NOMO-1 treated with DMSO at 0.1 percent for 48 hours (cell line): ENCODE measurements around the gene PCSK7.
"Not testable (repeated sequence)": the region's sequence is repeated elsewhere in the genome, so short reads cannot be mapped to it uniquely, and the experiment has no call there.

Experiments used
- DNase-seq: peaks from one replicate; lab custom pipeline; 2025; ENCODE audit not compliant: unreplicated experiment; lab: John Stamatoyannopoulos, UW

PCSK7 gene, protein sequence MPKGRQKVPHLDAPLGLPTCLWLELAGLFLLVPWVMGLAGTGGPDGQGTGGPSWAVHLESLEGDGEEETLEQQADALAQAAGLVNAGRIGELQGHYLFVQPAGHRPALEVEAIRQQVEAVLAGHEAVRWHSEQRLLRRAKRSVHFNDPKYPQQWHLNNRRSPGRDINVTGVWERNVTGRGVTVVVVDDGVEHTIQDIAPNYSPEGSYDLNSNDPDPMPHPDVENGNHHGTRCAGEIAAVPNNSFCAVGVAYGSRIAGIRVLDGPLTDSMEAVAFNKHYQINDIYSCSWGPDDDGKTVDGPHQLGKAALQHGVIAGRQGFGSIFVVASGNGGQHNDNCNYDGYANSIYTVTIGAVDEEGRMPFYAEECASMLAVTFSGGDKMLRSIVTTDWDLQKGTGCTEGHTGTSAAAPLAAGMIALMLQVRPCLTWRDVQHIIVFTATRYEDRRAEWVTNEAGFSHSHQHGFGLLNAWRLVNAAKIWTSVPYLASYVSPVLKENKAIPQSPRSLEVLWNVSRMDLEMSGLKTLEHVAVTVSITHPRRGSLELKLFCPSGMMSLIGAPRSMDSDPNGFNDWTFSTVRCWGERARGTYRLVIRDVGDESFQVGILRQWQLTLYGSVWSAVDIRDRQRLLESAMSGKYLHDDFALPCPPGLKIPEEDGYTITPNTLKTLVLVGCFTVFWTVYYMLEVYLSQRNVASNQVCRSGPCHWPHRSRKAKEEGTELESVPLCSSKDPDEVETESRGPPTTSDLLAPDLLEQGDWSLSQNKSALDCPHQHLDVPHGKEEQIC

GRCh38 chr11:117231842-117232091 lies at the start of gene PCSK7:
PCSK7 (minus strand) TSS chr11:117232073; CDS start chr11:117229844, 2,229 bp downstream.
- no peak for DNase-seq

- DNase-seq = no peak
These were observed 49.3 kb upstream of the PCSK7 start for GRCh38 chr11:117281159-117281558.

DNA sequence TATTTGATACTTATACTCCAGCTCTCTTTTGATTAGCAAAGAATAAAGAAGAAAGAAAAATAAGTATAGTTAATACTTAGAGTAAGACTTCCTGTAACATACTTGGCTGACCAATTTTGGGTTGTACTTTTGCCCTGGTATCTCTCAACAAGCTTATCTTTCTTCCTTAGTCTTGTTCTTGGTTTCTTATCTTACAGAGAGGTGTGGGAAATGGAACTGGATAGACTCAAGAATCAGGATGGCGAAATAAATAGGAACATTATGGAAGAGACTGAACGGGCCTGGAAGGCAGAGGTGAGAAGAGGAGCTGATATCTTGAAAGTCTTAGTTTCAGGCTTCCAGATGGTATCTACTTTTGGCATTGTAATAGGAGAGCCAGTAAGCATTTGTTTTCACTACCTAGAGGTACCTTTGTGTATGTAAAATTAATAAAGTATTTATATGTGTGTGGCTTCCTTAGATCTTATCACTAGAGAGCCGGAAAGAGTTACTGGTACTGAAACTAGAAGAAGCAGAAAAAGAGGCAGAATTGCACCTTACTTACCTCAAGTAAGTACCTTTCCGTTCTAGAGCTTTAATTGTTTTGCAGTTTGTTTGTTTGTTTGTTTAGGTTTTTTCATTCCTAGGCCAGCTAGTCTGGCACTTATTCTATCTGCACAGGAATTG lies 48.0 kb upstream of the PCSK7 start:
- no peak for DNase-seq

DNA sequence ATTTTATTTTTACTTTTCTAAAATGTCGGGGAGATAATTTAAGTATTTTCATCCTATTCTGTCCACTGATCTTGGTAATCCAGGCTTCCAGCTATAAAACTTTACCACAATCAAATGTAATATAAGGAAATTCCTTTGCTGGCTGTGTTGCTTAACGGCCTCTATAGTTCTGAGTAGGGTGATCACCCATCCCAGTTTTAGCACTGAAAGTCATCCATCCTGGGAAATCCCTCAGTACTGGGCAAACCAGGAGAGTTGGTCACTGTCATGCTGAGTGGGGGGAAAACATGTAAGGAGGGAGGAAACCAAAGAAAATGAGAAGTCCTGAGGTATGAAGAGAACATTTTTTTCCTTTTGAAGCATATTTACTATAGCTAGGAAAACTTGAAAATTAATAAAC lies 46.5 kb upstream of the PCSK7 start:
- no peak for DNase-seq

GRCh38 chr11:117273550-117274289 lies 41.8 kb upstream of the PCSK7 start:
- no peak for DNase-seq

GRCh38 chr11:117272175-117272574 lies 40.3 kb upstream of the PCSK7 start:
- not testable (repeated sequence) for DNase-seq

DNA sequence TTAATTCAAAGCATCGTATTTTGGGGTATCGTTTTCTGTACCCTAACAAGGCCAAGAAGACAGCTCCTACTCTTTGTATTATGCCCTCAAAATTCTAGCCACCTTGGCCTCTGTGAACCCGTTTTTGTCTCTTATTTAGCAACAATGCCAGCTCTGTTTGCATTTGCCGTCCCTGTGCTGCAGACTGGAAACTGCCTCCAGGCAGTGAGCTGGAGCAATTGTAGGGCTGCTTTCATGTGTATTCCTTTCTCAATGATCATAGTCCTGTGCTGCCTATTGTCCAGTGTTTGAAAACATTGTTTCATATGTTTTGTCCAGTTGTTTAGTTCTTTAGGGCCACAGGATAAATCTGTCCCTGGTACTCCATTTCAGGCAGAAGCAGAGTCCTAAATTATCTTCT lies 39.3 kb upstream of the PCSK7 start:
- no peak for DNase-seq

- no peak for DNase-seq
These were observed 38.0 kb upstream of the PCSK7 start for GRCh38 chr11:117269856-117270255.

GRCh38 chr11:117265745-117266144 lies 33.9 kb upstream of the PCSK7 start:
- DNase-seq = no peak

DNA sequence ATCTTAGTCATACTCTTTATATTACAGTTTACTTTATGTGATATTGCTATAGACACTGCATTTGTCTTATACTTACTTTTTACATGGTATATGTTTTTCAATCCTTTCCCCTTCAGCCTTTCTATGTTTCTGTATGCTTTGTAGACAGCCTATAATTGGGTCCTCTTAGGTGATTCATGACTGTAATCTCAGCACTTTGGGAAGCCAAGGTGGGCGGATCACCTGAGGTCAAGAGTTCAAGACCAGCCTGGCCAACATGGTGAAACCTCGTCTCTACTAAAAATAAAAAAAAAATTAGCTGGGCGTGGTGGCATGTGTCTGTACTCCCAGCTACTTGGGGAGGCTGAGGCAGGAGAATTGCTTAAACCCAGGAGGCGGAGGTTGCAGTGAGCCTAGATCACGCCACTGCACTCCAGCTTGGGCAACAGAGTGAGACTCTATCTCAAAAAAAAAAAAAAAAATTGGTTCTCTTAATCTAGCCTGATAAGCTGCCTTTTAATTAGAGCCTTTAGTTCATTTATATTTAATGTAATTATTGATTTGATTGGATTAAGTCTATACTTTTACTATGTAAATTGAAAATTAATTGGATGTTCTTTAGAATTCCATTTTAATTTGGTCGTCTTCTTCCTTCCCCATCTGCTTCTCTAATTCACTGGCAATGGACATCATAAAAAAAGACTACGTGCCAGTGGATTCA lies 32.9 kb upstream of the PCSK7 start:
- not testable (repeated sequence) for DNase-seq

GRCh38 chr11:117259417-117259816 lies 27.5 kb upstream of the PCSK7 start:
- no peak for DNase-seq

GRCh38 chr11:117258576-117258975 lies 26.7 kb upstream of the PCSK7 start:
- no peak for DNase-seq

GRCh38 chr11:117256573-117256972 lies 24.7 kb upstream of the PCSK7 start:
- DNase-seq = no peak

DNA sequence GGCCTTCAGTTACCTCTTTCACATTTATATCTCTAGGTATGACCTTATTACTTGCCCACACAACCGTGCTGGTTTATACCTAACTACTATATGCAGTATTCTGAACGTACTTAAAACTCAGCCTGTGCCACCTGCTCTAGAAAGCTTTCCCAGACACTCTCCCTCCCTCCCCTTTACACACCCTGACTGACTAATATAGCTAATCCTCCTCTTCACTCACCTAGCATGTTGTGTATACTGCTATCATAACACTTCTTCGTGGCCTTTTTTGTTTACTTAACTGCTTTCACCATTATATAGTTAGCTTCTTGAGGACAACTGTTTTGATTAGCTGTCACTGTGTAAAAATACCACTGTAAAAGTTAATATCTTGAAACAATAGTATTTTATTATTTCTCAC lies 24.1 kb upstream of the PCSK7 start:
- DNase-seq = no peak

GRCh38 chr11:117251506-117251905 lies 19.6 kb upstream of the PCSK7 start:
- no peak for DNase-seq

- DNase-seq = no peak
These were observed 17.7 kb upstream of the PCSK7 start for GRCh38 chr11:117249571-117249970.

DNA sequence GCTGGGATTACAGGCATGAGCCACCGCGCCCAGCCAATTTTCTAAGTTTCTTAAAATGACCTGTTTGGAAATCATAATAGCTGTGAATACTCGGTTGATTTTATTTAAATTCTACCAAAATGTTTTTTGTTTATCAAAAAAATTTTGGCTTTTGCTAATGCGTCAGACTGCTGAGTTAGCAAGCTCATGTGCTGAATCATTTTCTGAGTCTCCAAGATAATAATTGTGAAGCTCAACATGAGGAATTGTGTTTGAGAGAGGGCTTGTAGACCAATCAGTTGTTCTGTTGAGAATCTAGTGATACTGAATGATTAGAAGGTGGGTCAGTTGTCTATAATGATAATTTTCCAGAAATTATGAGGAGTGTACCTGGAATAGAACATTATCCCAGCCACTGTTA lies 16.5 kb upstream of the PCSK7 start:
- no peak for DNase-seq

- no peak for DNase-seq
These were observed 7.4 kb upstream of the PCSK7 start for GRCh38 chr11:117239295-117239694.

DNA sequence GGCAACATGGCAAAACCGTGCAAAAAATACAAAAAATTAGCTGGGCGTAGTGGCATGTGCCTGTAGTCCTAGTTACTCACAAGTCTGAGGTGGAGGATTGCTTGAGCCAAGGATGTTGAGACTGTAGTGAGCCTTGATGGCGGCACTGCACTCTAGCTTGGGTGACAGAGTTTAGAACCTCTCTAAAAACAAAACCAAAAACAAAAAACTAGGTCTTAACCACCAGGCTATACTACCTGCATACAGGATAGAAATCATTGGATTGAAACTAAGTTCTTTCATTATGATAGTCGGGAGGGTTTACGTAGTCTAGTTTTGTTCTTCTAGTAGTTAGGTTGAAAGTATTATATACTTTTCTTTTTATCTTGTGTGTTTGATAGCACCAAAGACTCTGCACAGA lies 6.3 kb upstream of the PCSK7 start:
- no peak for DNase-seq

DNA sequence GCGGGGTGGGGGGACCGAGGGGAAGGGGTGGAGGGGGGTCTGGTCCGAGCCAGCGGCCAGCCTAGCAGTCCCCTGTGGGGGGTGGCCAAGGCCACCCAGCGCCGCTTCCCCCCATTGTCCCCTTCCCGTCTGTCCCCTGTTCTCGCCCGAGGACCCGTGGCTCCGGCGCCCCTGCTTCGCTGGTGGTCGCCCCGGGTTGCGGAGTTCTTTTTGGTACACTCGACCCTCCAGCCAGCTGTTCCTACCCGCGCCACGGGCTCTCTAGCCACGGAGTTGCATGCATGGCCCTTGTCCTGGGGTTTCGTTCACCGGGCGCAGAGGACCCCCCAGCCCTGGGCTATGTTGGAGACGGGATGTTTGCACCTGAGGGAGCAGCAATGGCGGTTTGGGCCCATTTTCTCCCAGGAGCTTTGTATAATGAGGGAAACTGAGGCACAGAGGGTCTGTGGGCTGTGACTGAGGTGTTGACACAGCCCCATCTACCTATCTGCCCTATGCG lies 1.1 kb upstream of the PCSK7 start:
- peak; percentile 7 for DNase-seq
